Duodenal mucosa (tissue), 2 donors: ENCODE data around the gene KISS1.

Source experiments
- H3K27ac ChIP-seq: one replicate; pipeline ENCODE4 v1.7.0; 2013; ENCODE audit warnings: low read depth, low read length
- H3K27me3 ChIP-seq, 2 donors: one replicate each; pipeline ENCODE4 v1.7.0; 2013; ENCODE audit warnings: low read length in 2 of 2, control low read depth in 1 of 2; ENCODE audit not compliant: insufficient read depth in 2 of 2, control insufficient read depth in 1 of 2
- H3K36me3 ChIP-seq, 2 donors: one replicate each; pipeline ENCODE4 v1.7.0; 2013; ENCODE audit warnings: low read length in 2 of 2, control low read depth in 1 of 2; ENCODE audit not compliant: insufficient read depth in 2 of 2, control insufficient read depth in 1 of 2
- H3K4me1 ChIP-seq, 2 donors: one replicate each; pipeline ENCODE4 v1.7.0; 2013; ENCODE audit warnings: low read length in 2 of 2, control low read depth in 1 of 2; ENCODE audit not compliant: insufficient read depth in 2 of 2, control insufficient read depth in 1 of 2
- H3K4me3 ChIP-seq, 2 donors: one replicate each; pipeline ENCODE4 v1.7.0; 2013; ENCODE audit warnings: low read length in 2 of 2, low read depth in 1 of 2
- H3K9ac ChIP-seq, 2 donors: one replicate each; pipeline ENCODE4 v1.7.0; 2013; ENCODE audit warnings: low read length in 2 of 2, low read depth in 1 of 2
- H3K9me3 ChIP-seq, 2 donors: one replicate each; pipeline ENCODE4 v1.7.0; 2013; ENCODE audit warnings: low read length in 2 of 2, control low read depth in 1 of 2; ENCODE audit not compliant: control insufficient read depth in 1 of 2

Gene KISS1

GRCh38 chr1:204228896-204229295 lies 32.6 kb upstream of the KISS1 start:
- Histone ChIP-seq H3K9me3 (no peaks in the 10 kb centered on the region), H3K27ac (no peak overlapping the region), H3K36me3 (peaks cover 13 to 79% of the 10 kb centered on the region in 2 donors), H3K4me3 (no peak overlapping the region), H3K27me3 (no peaks in the 10 kb centered on the region), H3K4me1 (peaks cover 32 to 34% of the 10 kb centered on the region in 2 donors), H3K9ac (no peak overlapping the region)

GRCh38 chr1:204227996-204228785 lies 31.9 kb upstream of the KISS1 start:
- peaks cover 32 to 34% of the 10 kb centered on the region in 2 donors for H3K4me1 ChIP-seq
- H3K27me3 ChIP-seq, result no peaks in the 10 kb centered on the region
- H3K9me3 ChIP-seq, result no peaks in the 10 kb centered on the region
- no peak overlapping the region for H3K9ac ChIP-seq
- H3K4me3 ChIP-seq, result no peak overlapping the region
- H3K36me3 ChIP-seq, result peaks cover 13 to 77% of the 10 kb centered on the region in 2 donors
- H3K27ac ChIP-seq, result no peak overlapping the region

GRCh38 chr1:204227351-204227750 lies 31.1 kb upstream of the KISS1 start:
- H3K4me3 ChIP-seq, result no peak overlapping the region
- H3K36me3 ChIP-seq, result peaks cover 21 to 79% of the 10 kb centered on the region in 2 donors
- no peak overlapping the region for H3K9ac ChIP-seq
- H3K27ac ChIP-seq, result no peak overlapping the region
- peaks cover 32 to 34% of the 10 kb centered on the region in 2 donors for H3K4me1 ChIP-seq
- H3K9me3 ChIP-seq, result no peaks in the 10 kb centered on the region
- no peaks in the 10 kb centered on the region for H3K27me3 ChIP-seq

GRCh38 chr1:204225841-204226735 lies 29.8 kb upstream of the KISS1 start:
- H3K36me3 ChIP-seq, result peaks cover 26 to 79% of the 10 kb centered on the region in 2 donors
- H3K9ac ChIP-seq, result peak overlapping the region; percentile 39 to 41
- peak overlapping the region; percentile 43 for H3K27ac ChIP-seq

GRCh38 chr1:204224655-204225054 lies 28.4 kb upstream of the KISS1 start:
- H3K4me3 ChIP-seq, result no peak overlapping the region
- H3K27ac ChIP-seq, result no peak overlapping the region
- peaks cover 32 to 34% of the 10 kb centered on the region in 2 donors for H3K4me1 ChIP-seq
- no peak overlapping the region for H3K9ac ChIP-seq
- no peaks in the 10 kb centered on the region for H3K27me3 ChIP-seq
- no peaks in the 10 kb centered on the region for H3K9me3 ChIP-seq
- H3K36me3 ChIP-seq, result peaks cover 26 to 77% of the 10 kb centered on the region in 2 donors

More at GRCh38 chr1:204225841-204226735, 29.8 kb upstream of the KISS1 start:
- Histone ChIP-seq H3K4me3 (peak overlapping the region in 1 of 2 donors; percentile 37), H3K27me3 (no peaks in the 10 kb centered on the region), H3K4me1 (peaks cover 32 to 34% of the 10 kb centered on the region in 2 donors), H3K9me3 (no peaks in the 10 kb centered on the region)

GRCh38 chr1:204223129-204223860 lies 27.0 kb upstream of the KISS1 start:
- no peak overlapping the region for H3K9ac ChIP-seq
- H3K9me3 ChIP-seq, result no peaks in the 10 kb centered on the region
- H3K36me3 ChIP-seq, result peaks cover 17 to 65% of the 10 kb centered on the region in 2 donors
- no peak overlapping the region for H3K4me3 ChIP-seq
- H3K27ac ChIP-seq, result no peak overlapping the region
- H3K4me1 ChIP-seq, result peaks cover 28 to 31% of the 10 kb centered on the region in 2 donors
- no peaks in the 10 kb centered on the region for H3K27me3 ChIP-seq

- H3K9ac ChIP-seq, result no peak overlapping the region
- peaks cover 23 to 25% of the 10 kb centered on the region in 2 donors for H3K4me1 ChIP-seq
- no peak overlapping the region for H3K27ac ChIP-seq
- H3K36me3 ChIP-seq, result peaks cover 13 to 60% of the 10 kb centered on the region in 2 donors
- H3K27me3 ChIP-seq, result no peaks in the 10 kb centered on the region
- no peaks in the 10 kb centered on the region for H3K9me3 ChIP-seq
- no peak overlapping the region for H3K4me3 ChIP-seq
These were observed 26.4 kb upstream of the KISS1 start for GRCh38 chr1:204222764-204223055.

GRCh38 chr1:204222006-204222763 lies 25.9 kb upstream of the KISS1 start:
- no peak overlapping the region for H3K9ac ChIP-seq
- no peak overlapping the region for H3K4me3 ChIP-seq
- peaks cover 13 to 56% of the 10 kb centered on the region in 2 donors for H3K36me3 ChIP-seq
- H3K4me1 ChIP-seq, result peaks cover 18 to 20% of the 10 kb centered on the region in 2 donors
- H3K9me3 ChIP-seq, result no peaks in the 10 kb centered on the region
- no peaks in the 10 kb centered on the region for H3K27me3 ChIP-seq
- no peak overlapping the region for H3K27ac ChIP-seq

- no peak overlapping the region for H3K27ac ChIP-seq
These were observed 25.0 kb upstream of the KISS1 start for GRCh38 chr1:204221271-204221670.

More at GRCh38 chr1:204221271-204221670, 25.0 kb upstream of the KISS1 start:
- peaks cover 13 to 51% of the 10 kb centered on the region in 2 donors for H3K36me3 ChIP-seq
- no peak overlapping the region for H3K4me3 ChIP-seq
- H3K9me3 ChIP-seq, result no peaks in the 10 kb centered on the region
- no peak overlapping the region for H3K9ac ChIP-seq
- no peaks in the 10 kb centered on the region for H3K27me3 ChIP-seq
- H3K4me1 ChIP-seq, result peaks cover 10 to 11% of the 10 kb centered on the region in 2 donors
